ENCODE measurements around the gene TMEM150A. TPM values are rescaled to one million over a fixed set of nuclear protein-coding genes. Genes with fewer than 3 reads are reported as not detected.
"Not testable (repeated sequence)": the region's sequence is repeated elsewhere in the genome, so short reads cannot be mapped to it uniquely, and the experiment has no call there.

The TMEM150A gene
- total and polyA plus RNA-seq, 9 donors: 7.7 to 11.7 (median 9.2) TPM

DNA sequence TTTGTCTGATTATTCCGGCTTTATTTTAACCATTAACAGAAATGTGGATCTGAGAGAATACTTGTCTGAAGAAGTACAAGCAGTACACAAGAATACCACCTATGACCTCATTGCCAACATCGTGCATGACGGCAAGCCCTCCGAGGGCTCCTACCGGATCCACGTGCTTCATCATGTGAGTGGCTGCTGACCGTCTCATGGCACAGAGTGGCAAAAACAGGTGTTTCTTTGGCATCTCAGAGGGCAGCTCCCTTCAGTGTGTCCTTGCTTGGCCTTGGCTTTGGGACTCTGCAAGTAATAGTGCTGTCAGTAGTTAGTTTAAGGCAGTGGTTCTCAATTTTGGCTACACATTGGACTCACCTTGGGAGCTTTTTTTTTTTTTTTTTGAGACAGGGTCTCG, 42.4 kb upstream of the TMEM150A start:
- peak; percentile 21 for DNase-seq

DNA sequence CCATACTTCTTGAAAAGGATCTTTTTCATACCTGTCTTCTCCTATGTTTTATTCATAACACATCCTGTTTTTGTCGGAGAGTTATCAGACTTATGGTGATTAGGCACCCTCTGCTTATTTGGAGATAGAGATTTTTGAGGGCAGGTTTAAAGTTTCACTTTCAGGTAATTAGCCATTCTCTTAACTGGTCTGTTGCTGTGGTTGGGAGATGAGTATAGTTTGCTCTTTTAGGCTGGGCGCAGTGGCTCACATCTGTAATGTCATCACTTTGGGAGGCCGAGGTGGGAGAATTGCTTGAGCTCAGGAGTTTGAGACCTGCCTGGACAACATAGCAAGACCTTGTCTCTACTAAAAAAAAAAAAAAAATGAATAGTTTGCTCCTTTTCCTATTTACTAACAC, 40.2 kb upstream of the TMEM150A start:
- peaks cover 81% of the 10 kb centered on the region for H3K36me3 ChIP-seq (ENCODE audit: control insufficient read depth, insufficient read depth, low read length)
- WGBS (ENCODE audit: insufficient coverage): no CpG with 5 or more reads among the region's 3 CpGs
- no peak for DNase-seq
- no peaks in the 10 kb centered on the region for H3K9me3 ChIP-seq (replicated peaks; ENCODE audit: control insufficient read depth, low read depth, low read length)
- no peaks in the 10 kb centered on the region for H3K27me3 ChIP-seq (ENCODE audit: control insufficient read depth, insufficient read depth, low read length)
- no peak overlapping the region for H3K27ac ChIP-seq (ENCODE audit: low read length)
- H3K4me3 ChIP-seq (ENCODE audit: low read length): no peak overlapping the region
- H3K4me1 ChIP-seq (ENCODE audit: control insufficient read depth, insufficient read depth, low read length): no peaks in the 10 kb centered on the region

More for the DNA sequence above, 42.4 kb upstream of the TMEM150A start:
- Histone ChIP-seq H3K4me3 (ENCODE audit: low read length) (no peak overlapping the region), H3K27me3 (ENCODE audit: control insufficient read depth, insufficient read depth, low read length) (no peaks in the 10 kb centered on the region), H3K27ac (ENCODE audit: low read length) (no peak overlapping the region), H3K4me1 (ENCODE audit: control insufficient read depth, insufficient read depth, low read length) (no peaks in the 10 kb centered on the region), H3K9me3 (replicated peaks; ENCODE audit: control insufficient read depth, low read depth, low read length) (no peaks in the 10 kb centered on the region), H3K36me3 (ENCODE audit: control insufficient read depth, insufficient read depth, low read length) (peaks cover 80% of the 10 kb centered on the region)
- WGBS (ENCODE audit: insufficient coverage): 91% methylated on average over 7 of the region's 8 CpGs

DNA sequence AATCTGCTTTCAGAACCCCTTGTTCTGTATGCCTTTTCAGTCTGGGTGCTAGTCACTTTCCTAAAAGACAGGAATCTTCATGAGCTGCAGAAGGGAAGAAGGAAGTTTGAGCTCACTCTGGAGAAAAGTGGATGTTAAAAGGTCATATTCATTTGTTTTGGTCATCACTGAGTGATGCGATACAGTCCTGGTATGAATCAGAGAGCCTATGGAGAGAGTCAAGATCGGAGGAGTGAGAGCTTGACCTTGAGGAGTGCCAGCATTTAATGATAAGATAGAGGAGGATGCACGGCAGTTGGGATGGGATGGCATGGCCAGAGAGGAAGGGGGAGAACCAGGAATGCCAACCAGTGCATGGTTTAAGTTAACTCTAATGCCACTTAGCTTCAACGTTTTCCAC, 33.1 kb upstream of the TMEM150A start:
- Histone ChIP-seq H3K4me3 (ENCODE audit: low read length) (no peak overlapping the region), H3K36me3 (ENCODE audit: control insufficient read depth, insufficient read depth, low read length) (peaks cover 84% of the 10 kb centered on the region), H3K27me3 (ENCODE audit: control insufficient read depth, insufficient read depth, low read length) (no peaks in the 10 kb centered on the region), H3K27ac (ENCODE audit: low read length) (no peak overlapping the region), H3K9me3 (replicated peaks; ENCODE audit: control insufficient read depth, low read depth, low read length) (no peaks in the 10 kb centered on the region), H3K4me1 (ENCODE audit: control insufficient read depth, insufficient read depth, low read length) (no peaks in the 10 kb centered on the region)
- 78% methylated on average over 3 of the region's 4 CpGs for WGBS (ENCODE audit: insufficient coverage)
- no peak for DNase-seq

DNA sequence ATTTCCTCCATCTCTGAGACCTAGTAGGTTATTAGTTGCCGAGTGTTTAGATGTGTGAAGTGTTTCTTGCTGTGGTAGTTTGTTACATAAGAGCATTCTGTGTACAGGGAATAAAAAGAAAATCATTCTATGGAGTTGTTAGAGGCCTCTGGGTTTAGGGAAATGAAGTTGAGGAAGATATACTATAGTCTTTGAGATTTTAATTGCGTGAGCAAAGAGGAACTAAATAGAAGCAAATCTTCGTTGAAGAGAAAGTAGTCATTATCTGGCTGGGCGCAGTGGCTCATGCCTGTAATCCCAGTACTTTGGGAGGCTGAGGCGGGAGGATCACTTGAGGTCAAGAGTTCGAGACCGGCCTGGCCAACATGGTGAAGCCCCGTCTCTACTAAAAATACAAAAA, 32.5 kb upstream of the TMEM150A start:
- Histone ChIP-seq H3K36me3 (ENCODE audit: control insufficient read depth, insufficient read depth, low read length) (peaks cover 83% of the 10 kb centered on the region), H3K4me3 (ENCODE audit: low read length) (no peak overlapping the region), H3K4me1 (ENCODE audit: control insufficient read depth, insufficient read depth, low read length) (no peaks in the 10 kb centered on the region), H3K9me3 (replicated peaks; ENCODE audit: control insufficient read depth, low read depth, low read length) (no peaks in the 10 kb centered on the region), H3K27ac (ENCODE audit: low read length) (no peak overlapping the region), H3K27me3 (ENCODE audit: control insufficient read depth, insufficient read depth, low read length) (no peaks in the 10 kb centered on the region)
- WGBS (ENCODE audit: insufficient coverage): 91% methylated on average over 6 of the region's 8 CpGs
- no peak for DNase-seq

DNA sequence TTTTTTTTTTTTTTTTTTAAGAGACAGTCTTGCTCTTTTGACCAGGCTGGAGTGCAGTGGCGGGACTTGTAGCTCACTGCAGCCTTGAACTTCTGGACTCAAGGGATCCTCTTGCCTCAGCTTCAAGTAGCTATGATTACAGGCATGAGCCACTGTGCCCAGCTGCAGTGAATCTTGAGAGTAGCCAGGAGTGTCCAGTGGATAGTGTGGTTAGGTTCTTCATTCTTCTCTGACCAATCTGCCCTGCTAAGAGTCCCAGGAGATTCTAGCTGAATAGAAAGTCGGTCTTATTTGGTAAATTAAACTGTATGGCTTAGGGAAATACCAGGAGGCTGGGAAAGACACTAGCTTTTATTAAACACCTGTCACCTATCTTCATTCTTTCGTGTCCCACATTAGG, 28.8 kb upstream of the TMEM150A start:
- Histone ChIP-seq H3K4me1 (ENCODE audit: control insufficient read depth, insufficient read depth, low read length) (no peaks in the 10 kb centered on the region), H3K27me3 (ENCODE audit: control insufficient read depth, insufficient read depth, low read length) (no peaks in the 10 kb centered on the region), H3K36me3 (ENCODE audit: control insufficient read depth, insufficient read depth, low read length) (peaks cover 75% of the 10 kb centered on the region), H3K27ac (ENCODE audit: low read length) (no peak overlapping the region), H3K9me3 (replicated peaks; ENCODE audit: control insufficient read depth, low read depth, low read length) (no peaks in the 10 kb centered on the region), H3K4me3 (ENCODE audit: low read length) (no peak overlapping the region)
- DNase-seq: no peak
- WGBS (ENCODE audit: insufficient coverage): no CpG with 5 or more reads among the region's 3 CpGs

DNA sequence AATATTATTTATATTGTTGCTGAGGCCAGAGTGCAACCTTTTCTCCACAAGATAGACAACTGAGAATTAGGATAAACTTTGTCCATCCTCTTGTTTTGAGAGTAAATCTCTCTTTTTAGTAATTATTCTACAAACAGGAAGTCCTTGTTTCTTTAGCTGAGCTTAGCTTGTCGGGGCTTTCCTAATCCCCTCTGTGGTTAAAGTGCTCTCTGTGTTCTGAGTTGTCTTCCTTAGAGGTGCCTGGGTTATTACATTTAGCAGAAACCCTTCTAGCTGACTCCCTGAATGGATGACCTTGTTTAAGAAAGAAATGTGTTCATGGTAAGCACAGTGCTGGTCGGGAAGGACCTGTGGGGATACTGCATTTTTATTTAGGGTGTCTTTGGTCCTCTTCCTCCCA, 26.2 kb upstream of the TMEM150A start:
- H3K4me1 ChIP-seq (ENCODE audit: control insufficient read depth, insufficient read depth, low read length): no peaks in the 10 kb centered on the region
- WGBS (ENCODE audit: insufficient coverage): no CpG with 5 or more reads among the region's 2 CpGs
- H3K36me3 ChIP-seq (ENCODE audit: control insufficient read depth, insufficient read depth, low read length): peaks cover 76% of the 10 kb centered on the region
- H3K9me3 ChIP-seq (replicated peaks; ENCODE audit: control insufficient read depth, low read depth, low read length): no peaks in the 10 kb centered on the region
- H3K27me3 ChIP-seq (ENCODE audit: control insufficient read depth, insufficient read depth, low read length): no peaks in the 10 kb centered on the region
- H3K4me3 ChIP-seq (ENCODE audit: low read length): no peak overlapping the region
- DNase-seq: no peak
- H3K27ac ChIP-seq (ENCODE audit: low read length): no peak overlapping the region

DNA sequence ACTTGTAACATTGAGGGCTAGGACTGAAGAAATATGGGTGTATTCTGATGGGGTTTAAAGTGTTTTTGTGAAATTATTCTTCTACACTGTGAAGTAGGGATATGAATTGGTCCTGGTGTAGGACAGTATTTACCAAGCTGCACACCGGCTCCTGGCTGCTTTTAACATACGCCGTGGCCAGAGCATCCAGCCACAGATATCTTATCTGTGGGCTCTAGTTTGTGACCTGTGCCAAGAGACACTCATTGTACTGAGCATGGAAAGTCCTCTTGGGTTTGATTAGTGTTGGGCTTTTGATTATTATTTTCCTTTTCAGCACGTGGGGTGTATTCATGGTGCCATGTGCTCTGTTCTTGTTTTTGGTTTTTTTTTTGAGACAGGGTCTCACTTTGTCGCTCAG, 21.5 kb upstream of the TMEM150A start:
- 96% methylated on average over 4 of the region's 5 CpGs for WGBS (ENCODE audit: insufficient coverage)
- no peak overlapping the region for H3K27ac ChIP-seq (ENCODE audit: low read length)

DNA sequence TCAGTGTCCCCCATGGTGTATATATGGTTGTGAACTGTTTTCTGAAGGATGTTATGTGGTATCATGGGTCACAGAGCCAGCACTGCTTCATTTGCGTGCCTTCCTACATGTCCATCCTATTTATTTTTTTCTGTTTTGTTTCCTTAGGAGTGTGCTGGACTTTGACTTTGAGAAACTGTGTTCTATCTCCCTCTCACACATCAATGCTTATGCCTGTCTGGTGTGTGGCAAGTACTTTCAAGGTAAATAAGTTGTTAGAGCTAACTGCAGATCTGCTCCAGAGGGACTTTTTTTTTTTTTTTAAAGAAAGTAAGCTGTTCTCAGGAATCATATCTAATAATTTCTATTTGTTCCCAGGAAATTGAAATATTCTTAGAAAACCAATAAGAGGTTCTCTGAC, 18.8 kb upstream of the TMEM150A start:
- H3K27me3 ChIP-seq (ENCODE audit: control insufficient read depth, insufficient read depth, low read length): no peaks in the 10 kb centered on the region
- no peaks in the 10 kb centered on the region for H3K9me3 ChIP-seq (replicated peaks; ENCODE audit: control insufficient read depth, low read depth, low read length)
- no CpG with 5 or more reads among the region's 1 CpG for WGBS (ENCODE audit: insufficient coverage)
- no peak for DNase-seq
- H3K27ac ChIP-seq (ENCODE audit: low read length): no peak overlapping the region
- H3K36me3 ChIP-seq (ENCODE audit: control insufficient read depth, insufficient read depth, low read length): peaks cover 57% of the 10 kb centered on the region
- peaks cover 10% of the 10 kb centered on the region for H3K4me1 ChIP-seq (ENCODE audit: control insufficient read depth, insufficient read depth, low read length)
- H3K4me3 ChIP-seq (ENCODE audit: low read length): no peak overlapping the region

More for the DNA sequence above, 21.5 kb upstream of the TMEM150A start:
- Histone ChIP-seq H3K36me3 (ENCODE audit: control insufficient read depth, insufficient read depth, low read length) (peaks cover 72% of the 10 kb centered on the region), H3K4me3 (ENCODE audit: low read length) (no peak overlapping the region), H3K4me1 (ENCODE audit: control insufficient read depth, insufficient read depth, low read length) (no peaks in the 10 kb centered on the region), H3K9me3 (replicated peaks; ENCODE audit: control insufficient read depth, low read depth, low read length) (no peaks in the 10 kb centered on the region), H3K27me3 (ENCODE audit: control insufficient read depth, insufficient read depth, low read length) (no peaks in the 10 kb centered on the region)
- no peak for DNase-seq

DNA sequence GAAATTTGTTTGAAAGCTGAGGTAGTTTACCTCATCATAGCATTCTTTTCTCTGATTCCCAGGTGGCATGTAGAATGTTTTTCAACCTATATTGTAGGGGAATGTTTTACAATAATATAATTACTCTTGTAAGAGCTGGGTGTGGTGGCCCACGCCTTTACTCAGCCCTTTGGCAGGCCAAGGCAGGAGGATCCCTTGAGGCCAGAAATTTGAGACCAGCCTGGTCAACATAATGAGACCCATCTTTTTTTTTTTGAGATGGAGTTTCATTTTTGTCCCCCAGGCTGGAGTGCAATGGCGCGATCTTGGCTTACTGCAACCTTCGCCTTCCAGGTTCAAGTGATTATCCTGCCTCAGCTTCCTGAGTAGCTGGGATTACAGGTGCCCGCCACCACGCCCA, 17.1 kb upstream of the TMEM150A start:
- H3K4me3 ChIP-seq (ENCODE audit: low read length): no peak overlapping the region
- H3K4me1 ChIP-seq (ENCODE audit: control insufficient read depth, insufficient read depth, low read length): peaks cover 14% of the 10 kb centered on the region
- no peaks in the 10 kb centered on the region for H3K27me3 ChIP-seq (ENCODE audit: control insufficient read depth, insufficient read depth, low read length)
- no peak for DNase-seq
- WGBS (ENCODE audit: insufficient coverage): no CpG with 5 or more reads among the region's 6 CpGs
- no peak overlapping the region for H3K27ac ChIP-seq (ENCODE audit: low read length)
- H3K36me3 ChIP-seq (ENCODE audit: control insufficient read depth, insufficient read depth, low read length): peaks cover 42% of the 10 kb centered on the region
- no peaks in the 10 kb centered on the region for H3K9me3 ChIP-seq (replicated peaks; ENCODE audit: control insufficient read depth, low read depth, low read length)

DNA sequence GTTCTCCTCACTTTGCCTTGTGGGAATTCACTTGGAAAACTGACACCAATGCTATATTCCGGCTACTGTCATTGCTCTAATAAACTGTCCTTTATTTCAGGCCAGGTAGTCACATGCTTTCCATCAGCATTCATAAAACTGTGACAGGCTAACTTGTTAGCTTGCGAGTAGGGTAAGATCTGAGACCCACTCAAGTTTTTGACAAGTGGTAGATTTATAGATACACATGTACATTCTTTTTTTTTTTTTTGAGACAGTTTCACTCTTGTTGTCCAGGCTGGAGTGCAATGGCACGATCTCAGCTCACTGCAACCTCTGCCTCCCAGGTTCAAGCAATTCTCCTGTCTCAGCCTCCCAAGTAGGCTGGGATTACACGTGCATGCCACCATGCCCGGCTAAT, 15.2 kb upstream of the TMEM150A start:
- Histone ChIP-seq H3K4me1 (ENCODE audit: control insufficient read depth, insufficient read depth, low read length) (peaks cover 14% of the 10 kb centered on the region), H3K36me3 (ENCODE audit: control insufficient read depth, insufficient read depth, low read length) (peaks cover 27% of the 10 kb centered on the region)
- not testable (repeated sequence) for H3K27ac ChIP-seq (ENCODE audit: low read length); H3K27me3 ChIP-seq (ENCODE audit: control insufficient read depth, insufficient read depth, low read length); H3K9me3 ChIP-seq (replicated peaks; ENCODE audit: control insufficient read depth, low read depth, low read length); DNase-seq; H3K4me3 ChIP-seq (ENCODE audit: low read length)
- no CpG with 5 or more reads among the region's 5 CpGs for WGBS (ENCODE audit: insufficient coverage)

DNA sequence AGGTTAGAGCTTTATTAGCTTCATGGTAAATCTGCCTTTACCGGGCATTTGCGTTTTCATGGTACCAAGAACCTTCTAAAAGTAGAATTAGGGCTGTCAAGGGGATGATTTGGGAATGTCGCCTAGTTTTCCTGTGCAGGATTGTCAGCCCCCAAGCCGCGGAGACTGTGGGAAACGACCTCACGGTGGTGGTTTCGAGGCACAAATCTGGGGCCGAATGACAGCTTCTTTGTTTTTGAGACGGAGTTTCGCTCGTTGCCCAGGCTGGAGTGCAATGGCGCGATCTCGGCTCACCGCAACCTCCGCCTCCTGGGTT, 12.9 kb upstream of the TMEM150A start:
- Histone ChIP-seq H3K36me3 (ENCODE audit: control insufficient read depth, insufficient read depth, low read length) (peaks cover 13% of the 10 kb centered on the region), H3K4me1 (ENCODE audit: control insufficient read depth, insufficient read depth, low read length) (peaks cover 24% of the 10 kb centered on the region), H3K27me3 (ENCODE audit: control insufficient read depth, insufficient read depth, low read length) (no peaks in the 10 kb centered on the region), H3K4me3 (ENCODE audit: low read length) (no peak overlapping the region), H3K9me3 (replicated peaks; ENCODE audit: control insufficient read depth, low read depth, low read length) (no peaks in the 10 kb centered on the region), H3K27ac (ENCODE audit: low read length) (no peak overlapping the region)
- DNase-seq: no peak
- 83% methylated on average over 12 of the region's 17 CpGs for WGBS (ENCODE audit: insufficient coverage)
